Measurements from ENCODE around the gene ANKRD23.

GRCh38 chr2:96816127-96816835 is 27.5 kb downstream of the ANKRD23 start, which contains the start of gene CNNM3:
- TF ChIP-seq EZH2 (IDR thresholded peaks at IDR 0.05; ENCODE audit: insufficient read depth, poor library complexity, severe bottlenecking) (no peak), EZH2phosphoT487 (IDR thresholded peaks at IDR 0.05; ENCODE audit: insufficient read depth, low read depth) (no peak)

Data from GM23248 (cell line).